GM12801 (cell line): ENCODE results near the gene PHYHD1.

ENCODE experiments used
- CTCF ChIP-seq: IDR thresholded peaks from one replicate; pipeline ENCODE4 v1.5.1; 2011; ENCODE audit warnings: control low read depth; ENCODE audit not compliant: insufficient read length; ENCODE audit errors: extremely low read depth

PHYHD1 gene

GRCh38 chr9:128911529-128912035 lies 9.2 kb upstream of the PHYHD1 start:
- TF ChIP-seq CTCF, result no peak

GRCh38 chr9:128912270-128912853 lies 8.4 kb upstream of the PHYHD1 start:
- TF ChIP-seq CTCF, result no peak

- TF ChIP-seq CTCF, result no peak
Measured at GRCh38 chr9:128913048-128913900, 7.5 kb upstream of the PHYHD1 start.

GRCh38 chr9:128913995-128914772 lies 6.6 kb upstream of the PHYHD1 start:
- TF ChIP-seq CTCF, result no peak

- no peak for TF ChIP-seq CTCF
Measured at GRCh38 chr9:128916204-128916603, 4.6 kb upstream of the PHYHD1 start.

GRCh38 chr9:128916745-128917144 lies 4.0 kb upstream of the PHYHD1 start:
- TF ChIP-seq CTCF, result no peak
